ENCODE measurements around the gene ACTR2. TPM values are rescaled to one million over a fixed set of nuclear protein-coding genes. Genes with fewer than 3 reads are reported as not detected.

Gene ACTR2
- total and polyA plus RNA-seq, 2 of the 13 experiments (the other 11 are each of a cell fraction or from before 2014, with no cell fraction given): 51.2 to 100 TPM

DNA sequence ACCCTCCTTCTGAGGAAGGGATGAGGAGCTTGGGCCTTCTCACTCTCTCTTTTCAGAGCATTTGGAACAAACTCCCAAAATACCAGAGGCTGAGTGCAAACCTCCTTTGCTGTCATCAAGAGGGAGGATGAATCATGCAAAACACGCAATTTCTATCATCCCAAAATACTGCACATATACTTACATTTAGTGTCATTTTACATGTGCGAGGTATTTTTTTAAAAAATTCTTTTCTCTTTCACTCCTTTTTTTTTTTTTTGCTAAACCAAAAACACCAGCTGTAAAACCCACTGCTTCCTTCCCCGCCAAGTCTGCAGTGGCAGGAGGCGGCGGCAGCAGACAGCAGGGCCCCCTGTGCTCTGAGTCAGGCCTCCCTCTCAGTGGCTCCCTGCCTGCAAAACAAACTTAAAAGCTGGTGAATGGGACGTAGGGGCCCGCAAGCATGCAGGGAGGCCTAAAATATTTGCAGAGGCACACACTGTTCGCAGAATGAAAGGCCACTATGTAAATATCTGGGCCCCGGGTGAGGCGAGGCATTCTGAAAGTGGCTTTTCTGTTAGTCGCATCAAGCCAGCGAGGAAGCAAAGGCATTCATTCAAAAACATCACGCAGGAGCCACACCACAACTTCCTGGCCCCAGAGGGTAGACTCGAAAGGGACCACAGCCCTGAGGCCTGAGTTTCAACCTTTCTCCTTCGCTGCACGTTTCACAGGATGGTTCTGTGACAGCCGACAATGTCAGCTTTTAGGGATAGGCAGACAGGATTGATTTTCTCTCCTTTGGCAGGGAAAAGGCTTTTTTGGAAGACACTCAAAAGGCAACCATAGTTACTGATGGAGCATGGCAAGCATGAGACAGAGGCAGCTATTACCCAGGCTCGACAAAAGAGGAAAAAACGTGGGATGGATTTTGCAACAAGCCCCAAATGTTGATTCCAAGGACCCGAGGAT lies 73.4 kb downstream of the ACTR2 start (continued):
- TF ChIP-seq SOX5 (CRISPR knock-in tag; IDR thresholded peaks at IDR 0.05; ENCODE audit: borderline replicate concordance) (peak; percentile 85), ZSCAN9 (CRISPR knock-in tag; IDR thresholded peaks at IDR 0.05; ENCODE audit: borderline replicate concordance) (peak; percentile 87; the same call in 1 of the 2 replicates), MED13 (CRISPR knock-in tag; IDR thresholded peaks at IDR 0.05) (peak; percentile 62; the same call in 1 of the 2 replicates), FOXA1 (IDR thresholded peaks at IDR 0.05) (no peak), FOXA1 (CRISPR knock-in tag; IDR thresholded peaks at IDR 0.05) (peak; percentile 95), TAF1 (CRISPR knock-in tag; IDR thresholded peaks at IDR 0.05) (no peak; the same call in 1 of the 2 replicates), CAMTA2 (CRISPR knock-in tag; IDR thresholded peaks at IDR 0.05; ENCODE audit: borderline replicate concordance) (no peak), LCORL (IDR thresholded peaks at IDR 0.05) (peak; percentile 90), LCORL (CRISPR knock-in tag; IDR thresholded peaks at IDR 0.05) (peak; percentile 100), ZNF12 (CRISPR knock-in tag; IDR thresholded peaks at IDR 0.05) (peak; percentile 78; the same call in 1 of the 2 replicates), ZNF101 (CRISPR knock-in tag; IDR thresholded peaks at IDR 0.05; ENCODE audit: borderline replicate concordance, low read depth) (no peak), RELA (CRISPR knock-in tag; IDR thresholded peaks at IDR 0.05) (no peak), PHF8 (CRISPR knock-in tag; IDR thresholded peaks at IDR 0.05) (peak; percentile 12), BRCA1 (CRISPR knock-in tag; IDR thresholded peaks at IDR 0.05) (peak; percentile 86; the same call in 1 of the 2 replicates), ZNF256 (CRISPR knock-in tag; conservative IDR thresholded peaks at IDR 0.05) (0 out of 2 replicates have a peak, but pooled peaks have one; percentile 40)
- TF ChIP-seq, protein P1, sequence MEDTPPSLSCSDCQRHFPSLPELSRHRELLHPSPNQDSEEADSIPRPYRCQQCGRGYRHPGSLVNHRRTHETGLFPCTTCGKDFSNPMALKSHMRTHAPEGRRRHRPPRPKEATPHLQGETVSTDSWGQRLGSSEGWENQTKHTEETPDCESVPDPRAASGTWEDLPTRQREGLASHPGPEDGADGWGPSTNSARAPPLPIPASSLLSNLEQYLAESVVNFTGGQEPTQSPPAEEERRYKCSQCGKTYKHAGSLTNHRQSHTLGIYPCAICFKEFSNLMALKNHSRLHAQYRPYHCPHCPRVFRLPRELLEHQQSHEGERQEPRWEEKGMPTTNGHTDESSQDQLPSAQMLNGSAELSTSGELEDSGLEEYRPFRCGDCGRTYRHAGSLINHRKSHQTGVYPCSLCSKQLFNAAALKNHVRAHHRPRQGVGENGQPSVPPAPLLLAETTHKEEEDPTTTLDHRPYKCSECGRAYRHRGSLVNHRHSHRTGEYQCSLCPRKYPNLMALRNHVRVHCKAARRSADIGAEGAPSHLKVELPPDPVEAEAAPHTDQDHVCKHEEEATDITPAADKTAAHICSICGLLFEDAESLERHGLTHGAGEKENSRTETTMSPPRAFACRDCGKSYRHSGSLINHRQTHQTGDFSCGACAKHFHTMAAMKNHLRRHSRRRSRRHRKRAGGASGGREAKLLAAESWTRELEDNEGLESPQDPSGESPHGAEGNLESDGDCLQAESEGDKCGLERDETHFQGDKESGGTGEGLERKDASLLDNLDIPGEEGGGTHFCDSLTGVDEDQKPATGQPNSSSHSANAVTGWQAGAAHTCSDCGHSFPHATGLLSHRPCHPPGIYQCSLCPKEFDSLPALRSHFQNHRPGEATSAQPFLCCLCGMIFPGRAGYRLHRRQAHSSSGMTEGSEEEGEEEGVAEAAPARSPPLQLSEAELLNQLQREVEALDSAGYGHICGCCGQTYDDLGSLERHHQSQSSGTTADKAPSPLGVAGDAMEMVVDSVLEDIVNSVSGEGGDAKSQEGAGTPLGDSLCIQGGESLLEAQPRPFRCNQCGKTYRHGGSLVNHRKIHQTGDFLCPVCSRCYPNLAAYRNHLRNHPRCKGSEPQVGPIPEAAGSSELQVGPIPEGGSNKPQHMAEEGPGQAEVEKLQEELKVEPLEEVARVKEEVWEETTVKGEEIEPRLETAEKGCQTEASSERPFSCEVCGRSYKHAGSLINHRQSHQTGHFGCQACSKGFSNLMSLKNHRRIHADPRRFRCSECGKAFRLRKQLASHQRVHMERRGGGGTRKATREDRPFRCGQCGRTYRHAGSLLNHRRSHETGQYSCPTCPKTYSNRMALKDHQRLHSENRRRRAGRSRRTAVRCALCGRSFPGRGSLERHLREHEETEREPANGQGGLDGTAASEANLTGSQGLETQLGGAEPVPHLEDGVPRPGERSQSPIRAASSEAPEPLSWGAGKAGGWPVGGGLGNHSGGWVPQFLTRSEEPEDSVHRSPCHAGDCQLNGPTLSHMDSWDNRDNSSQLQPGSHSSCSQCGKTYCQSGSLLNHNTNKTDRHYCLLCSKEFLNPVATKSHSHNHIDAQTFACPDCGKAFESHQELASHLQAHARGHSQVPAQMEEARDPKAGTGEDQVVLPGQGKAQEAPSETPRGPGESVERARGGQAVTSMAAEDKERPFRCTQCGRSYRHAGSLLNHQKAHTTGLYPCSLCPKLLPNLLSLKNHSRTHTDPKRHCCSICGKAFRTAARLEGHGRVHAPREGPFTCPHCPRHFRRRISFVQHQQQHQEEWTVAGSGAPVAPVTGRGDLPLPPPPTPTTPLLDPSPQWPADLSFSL (CRISPR knock-in tag; IDR thresholded peaks at IDR 0.05): 0 out of 2 replicates have a peak, but pooled peaks have one; percentile 23
- TF ChIP-seq, protein P2, sequence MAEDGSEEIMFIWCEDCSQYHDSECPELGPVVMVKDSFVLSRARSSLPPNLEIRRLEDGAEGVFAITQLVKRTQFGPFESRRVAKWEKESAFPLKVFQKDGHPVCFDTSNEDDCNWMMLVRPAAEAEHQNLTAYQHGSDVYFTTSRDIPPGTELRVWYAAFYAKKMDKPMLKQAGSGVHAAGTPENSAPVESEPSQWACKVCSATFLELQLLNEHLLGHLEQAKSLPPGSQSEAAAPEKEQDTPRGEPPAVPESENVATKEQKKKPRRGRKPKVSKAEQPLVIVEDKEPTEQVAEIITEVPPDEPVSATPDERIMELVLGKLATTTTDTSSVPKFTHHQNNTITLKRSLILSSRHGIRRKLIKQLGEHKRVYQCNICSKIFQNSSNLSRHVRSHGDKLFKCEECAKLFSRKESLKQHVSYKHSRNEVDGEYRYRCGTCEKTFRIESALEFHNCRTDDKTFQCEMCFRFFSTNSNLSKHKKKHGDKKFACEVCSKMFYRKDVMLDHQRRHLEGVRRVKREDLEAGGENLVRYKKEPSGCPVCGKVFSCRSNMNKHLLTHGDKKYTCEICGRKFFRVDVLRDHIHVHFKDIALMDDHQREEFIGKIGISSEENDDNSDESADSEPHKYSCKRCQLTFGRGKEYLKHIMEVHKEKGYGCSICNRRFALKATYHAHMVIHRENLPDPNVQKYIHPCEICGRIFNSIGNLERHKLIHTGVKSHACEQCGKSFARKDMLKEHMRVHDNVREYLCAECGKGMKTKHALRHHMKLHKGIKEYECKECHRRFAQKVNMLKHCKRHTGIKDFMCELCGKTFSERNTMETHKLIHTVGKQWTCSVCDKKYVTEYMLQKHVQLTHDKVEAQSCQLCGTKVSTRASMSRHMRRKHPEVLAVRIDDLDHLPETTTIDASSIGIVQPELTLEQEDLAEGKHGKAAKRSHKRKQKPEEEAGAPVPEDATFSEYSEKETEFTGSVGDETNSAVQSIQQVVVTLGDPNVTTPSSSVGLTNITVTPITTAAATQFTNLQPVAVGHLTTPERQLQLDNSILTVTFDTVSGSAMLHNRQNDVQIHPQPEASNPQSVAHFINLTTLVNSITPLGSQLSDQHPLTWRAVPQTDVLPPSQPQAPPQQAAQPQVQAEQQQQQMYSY (CRISPR knock-in tag; IDR thresholded peaks at IDR 0.05): peak; percentile 61; the same call in 1 of the 2 replicates
- TF ChIP-seq, protein P3, sequence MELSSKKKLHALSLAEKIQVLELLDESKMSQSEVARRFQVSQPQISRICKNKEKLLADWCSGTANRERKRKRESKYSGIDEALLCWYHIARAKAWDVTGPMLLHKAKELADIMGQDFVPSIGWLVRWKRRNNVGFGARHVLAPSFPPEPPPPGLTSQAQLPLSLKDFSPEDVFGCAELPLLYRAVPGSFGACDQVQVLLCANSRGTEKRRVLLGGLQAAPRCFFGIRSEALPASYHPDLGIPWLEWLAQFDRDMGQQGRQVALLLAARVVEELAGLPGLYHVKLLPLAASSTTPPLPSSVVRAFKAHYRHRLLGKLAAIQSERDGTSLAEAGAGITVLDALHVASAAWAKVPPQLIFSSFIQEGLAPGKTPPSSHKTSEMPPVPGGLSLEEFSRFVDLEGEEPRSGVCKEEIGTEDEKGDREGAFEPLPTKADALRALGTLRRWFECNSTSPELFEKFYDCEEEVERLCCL (CRISPR knock-in tag; IDR thresholded peaks at IDR 0.05; ENCODE audit: borderline replicate concordance): no peak

All from HepG2 (cell line).